K562 (cell line): Measurements from ENCODE around the gene MAP2K6. TPM values are rescaled to one million over a fixed set of nuclear protein-coding genes. Genes with fewer than 3 reads are reported as not detected.

Experiments
- ATAC-seq: fragments of 200-7000 bp; cut with Tn5 transposase; 3 replicates; pipeline ENCODE4 v1.9.1; 2020; ENCODE audit warnings: moderate library complexity
- BruUV-seq: library from RNA; stranded (reverse); fragments of 400-500 nt; replicated peaks from 2 replicates; lab custom pipeline; 2021; lab: Mats Ljungman, UMichigan
- CTCF ChIA-PET: fragments of 300-600 bp; formaldehyde crosslinking; extraction: SDS; loops from one replicate; lab custom pipeline; 2021; ENCODE audit warnings: low intra/inter-chr PET ratio; lab: Yijun Ruan, JAX
- POLR2A ChIA-PET: fragments of 300-600, 350-650 bp; sonication (Branson Sonifier 250); formaldehyde crosslinking; extraction: SDS; loops from one replicate; lab custom pipeline; 2021; ENCODE audit warnings: antibody characterized with exemption, inconsistent platforms; lab: Yijun Ruan, JAX
- DNase-seq, 4 experiments: peaks; one replicate each; pipeline versions ENCODE4 v3.0.0 to v3.0.0-alpha.2; 2011 to 2018; ENCODE audit warnings: low spot score in 3 of 4, mixed read lengths in 3 of 4; ENCODE audit errors: extremely low read depth in 1 of 4
- FAIRE-seq: peaks from 2 replicates; lab custom pipeline; 2011; peaks lifted over from hg19 to GRCh38; lab: Jason Lieb, UNC
- H2AFZ ChIP-seq: 2 replicates; pipeline ENCODE4 v1.6.0; 2011; ENCODE audit warnings: low read depth, low read length, control low read depth, inconsistent platforms
- H3K27ac ChIP-seq: fragments of 200-600 bp; 3 replicates; pipeline ENCODE4 v1.8.0; 2011; ENCODE audit warnings: low read depth, mild to moderate bottlenecking, control low read depth, inconsistent platforms, low read length, moderate library complexity, mixed read lengths; ENCODE audit errors: extremely low read depth
- H3K27me3 ChIP-seq, 2 experiments: fragments of 300-600 bp in 1 of 2; 2 replicates in 1 of 2; 3 replicates in 1 of 2; pipeline versions ENCODE4 v1.6.0 to v1.8.0; 2011; ENCODE audit warnings: inconsistent platforms in 2 of 2, low read length in 2 of 2, mild to moderate bottlenecking in 1 of 2, mixed read lengths in 1 of 2, moderate library complexity in 1 of 2; ENCODE audit not compliant: control insufficient read depth in 2 of 2, insufficient read depth in 2 of 2
- H3K36me3 ChIP-seq: fragments of 300-600 bp; 3 replicates; pipeline ENCODE4 v1.8.0; 2011; ENCODE audit warnings: mild to moderate bottlenecking, low read length, inconsistent platforms; ENCODE audit not compliant: control insufficient read depth, insufficient read depth
- H3K4me1 ChIP-seq, 2 experiments: fragments of 200-600 bp in 1 of 2; replicated peaks in 1 of 2; 2 replicates in 1 of 2; 3 replicates in 1 of 2; pipeline versions ENCODE4 v1.5.1 to v1.8.0; 2011; ENCODE audit warnings: inconsistent platforms in 2 of 2, low read length in 2 of 2, mild to moderate bottlenecking in 1 of 2, mixed read lengths in 1 of 2, moderate library complexity in 1 of 2; ENCODE audit not compliant: control insufficient read depth in 2 of 2, insufficient read depth in 2 of 2
- H3K4me2 ChIP-seq: 2 replicates; pipeline ENCODE4 v1.6.1; 2011; ENCODE audit warnings: low read length, control low read depth, inconsistent platforms, mixed read lengths; ENCODE audit not compliant: insufficient read depth
- H3K4me3 ChIP-seq: fragments of 200-600 bp; sonication (generic), shearing (Covaris generic); 2 replicates; pipeline ENCODE4 v1.5.1; 2016; ENCODE audit warnings: control low read depth, inconsistent platforms
- H3K79me2 ChIP-seq: fragments of 200-600 bp; 3 replicates; pipeline ENCODE4 v1.8.0; 2011; ENCODE audit warnings: low read length, inconsistent platforms; ENCODE audit not compliant: control insufficient read depth, insufficient read depth
- H3K9ac ChIP-seq, 2 experiments: 2 replicates each; pipeline versions ENCODE4 v1.6.0 to v1.6.1; 2011; ENCODE audit warnings: low read depth in 2 of 2, low read length in 2 of 2, control low read depth in 1 of 2, inconsistent platforms in 1 of 2, mild to moderate bottlenecking in 1 of 2, mixed read lengths in 1 of 2; ENCODE audit not compliant: insufficient read depth in 1 of 2
- H3K9me1 ChIP-seq: one replicate; pipeline ENCODE4 v1.6.0; 2011; ENCODE audit warnings: inconsistent platforms, mild to moderate bottlenecking, low read length, moderate library complexity; ENCODE audit not compliant: control insufficient read depth, insufficient read depth
- H3K9me3 ChIP-seq: replicated peaks from 2 replicates; pipeline ENCODE4 v1.5.1; 2011; ENCODE audit warnings: low read depth, low read length, inconsistent platforms; ENCODE audit not compliant: control insufficient read depth, insufficient read depth
- H4K20me1 ChIP-seq: replicated peaks from 2 replicates; pipeline ENCODE4 v1.6.1; 2011; ENCODE audit warnings: low read length, inconsistent platforms, mixed read lengths; ENCODE audit not compliant: control insufficient read depth, insufficient read depth
- CCAR2 ChIP-seq: fragments of 200-400 bp; formaldehyde crosslinking; IDR thresholded peaks from 2 replicates; pipeline ENCODE4 v1.6.1; 2017; ENCODE audit warnings: mild to moderate bottlenecking, low read depth, low read length
- CEBPB ChIP-seq: fragments of 450-650 bp; IDR thresholded peaks from 2 replicates; pipeline ENCODE4 v1.6.1; 2016; ENCODE audit warnings: missing genetic modification characterization, missing compliant biosample characterization
- MTA1 ChIP-seq: fragments of 450-650 bp; IDR thresholded peaks from 2 replicates; pipeline ENCODE4 v1.6.1; 2017; ENCODE audit warnings: borderline replicate concordance
- NCOA4 ChIP-seq: fragments of 450-650 bp; IDR thresholded peaks from 2 replicates; pipeline ENCODE4 v1.6.1; 2018; ENCODE audit warnings: mild to moderate bottlenecking; ENCODE audit not compliant: partially characterized antibody
- NFYB ChIP-seq: IDR thresholded peaks from 2 replicates; pipeline ENCODE4 v1.6.1; 2011; ENCODE audit warnings: mild to moderate bottlenecking, moderate library complexity; ENCODE audit not compliant: insufficient read length; ENCODE audit errors: extremely low read depth
- POLR2AphosphoS5 ChIP-seq: IDR thresholded peaks from 2 replicates; pipeline ENCODE4 v1.6.1; 2011; ENCODE audit warnings: mild to moderate bottlenecking, low read depth, low read length, moderate library complexity; ENCODE audit not compliant: control insufficient read depth, insufficient read depth
- POLR2H ChIP-seq: IDR thresholded peaks from 2 replicates; pipeline ENCODE4 v1.6.1; 2016; ENCODE audit warnings: missing genetic modification characterization, low read depth, mild to moderate bottlenecking, control low read depth, missing compliant biosample characterization, moderate library complexity
- TAF15 ChIP-seq: fragments of 200-400 bp; formaldehyde crosslinking; IDR thresholded peaks from 2 replicates; pipeline ENCODE4 v1.6.1; 2017; ENCODE audit warnings: mild to moderate bottlenecking, low read depth, low read length, moderate library complexity
- TOE1 ChIP-seq, 2 experiments: fragments of 450-650 bp in 1 of 2; sonication (generic) in 1 of 2; formaldehyde crosslinking in 1 of 2; IDR thresholded peaks; 2 replicates each; pipeline versions ENCODE4 v1.7.1 to v1.8.0; 2016 to 2022; ENCODE audit warnings: borderline replicate concordance in 2 of 2, mild to moderate bottlenecking in 2 of 2, antibody characterized with exemption in 1 of 2, inconsistent platforms in 1 of 2, low read depth in 1 of 2, missing genetic modification reagents in 1 of 2, moderate library complexity in 1 of 2
- ZFP36 ChIP-seq: fragments of 150-350 bp; IDR thresholded peaks from 2 replicates; pipeline ENCODE4 v1.6.1; 2018; ENCODE audit warnings: low read length, low read depth; ENCODE audit not compliant: partially characterized antibody
- ZNF586 ChIP-seq: fragments of 450-650 bp; formaldehyde crosslinking; conservative IDR thresholded peaks from 2 replicates; pipeline ENCODE4 v1.4.0; 2020; ENCODE audit warnings: mild to moderate bottlenecking, moderate library complexity
- ZNF830 ChIP-seq: fragments of 250-450 bp; sonication (Bioruptor Pico); IDR thresholded peaks from 2 replicates; pipeline ENCODE4 v1.5.0; 2021; ENCODE audit warnings: mild to moderate bottlenecking
- WGBS: fragments of 100-300 bp; shearing (Covaris generic); methylation state at CpG from one replicate; pipeline ENCODE4 v1.1.6; 2016; ENCODE audit warnings: low coverage, mixed read lengths; ENCODE audit not compliant: insufficient coverage; ENCODE audit errors: missing lambda C conversion rate; 5-methylcytosine and 5-hydroxymethylcytosine counted together
- in situ Hi-C: fragments of 300-500 bp; cut with MboI; formaldehyde crosslinking; loops from 4 replicates; pipeline ENCODE4 v1.15.0; 2018; ENCODE audit warnings: inconsistent platforms, mixed read lengths
- intact Hi-C: fragments of 100-400 bp; cut with micrococcal nuclease; formaldehyde crosslinking; loops from 2 replicates; pipeline ENCODE4 v1.14.2; 2022
- polyA plus RNA-seq, 8 experiments: library from polyadenylated mRNA; depleted of rRNA in 4 of 8; stranded (reverse) in 5 of 8; unstranded in 3 of 8; fragments of >200 nt; fragmentation: Nextera tagmentation in 2 of 8; fragmentation: Illumina TruSeq in 1 of 8; extraction: Ambion mirVana in 2 of 8; extraction: Trizol in 1 of 8; gene quantifications; 2 replicates each; pipeline versions ENCODE4 v1.2.1 to v1.2.3, GENCODE V29; 2011 to 2014; ENCODE audit warnings: inconsistent platforms in 1 of 8, missing spikeins in 1 of 8
- total RNA-seq, 7 experiments: library from RNA; depleted of rRNA in 6 of 7; stranded (reverse); fragments of >200 nt in 6 of 7; fragmentation: Illumina TruSeq in 2 of 7; extraction: Trizol in 2 of 7; gene quantifications; 2 replicates each; pipeline versions ENCODE4 v1.2.1 to v1.2.3, GENCODE V29; 2011 to 2021; ENCODE audit warnings: low replicate concordance in 1 of 7
- TF ChIP-seq, protein P1 (sequence below): sonication (generic); IDR thresholded peaks from 2 replicates; pipeline ENCODE4 v1.6.1; 2016
- TF ChIP-seq, protein P2 (sequence below): fragments of 450-650 bp; IDR thresholded peaks from 2 replicates; pipeline ENCODE4 v1.6.1; 2017; ENCODE audit warnings: antibody characterized with exemption
- TF ChIP-seq, protein P3 (sequence below): fragments of 250-450 bp; sonication (Bioruptor Pico); IDR thresholded peaks from 2 replicates; pipeline ENCODE4 v1.9.0; 2021; ENCODE audit warnings: mild to moderate bottlenecking, inconsistent platforms
- TF ChIP-seq, protein P4 (sequence below): fragments of 250-450 bp; sonication (Bioruptor Pico); IDR thresholded peaks from 2 replicates; pipeline ENCODE4 v1.8.0; 2022; ENCODE audit warnings: moderate library complexity, mild to moderate bottlenecking, inconsistent platforms

The MAP2K6 gene
- total and polyA plus RNA-seq, 9 of the 15 experiments (the other 6 are each of a cell fraction or from before 2014, with no cell fraction given): 0.07 to 0.13 TPM; not detected in 7

DNA sequence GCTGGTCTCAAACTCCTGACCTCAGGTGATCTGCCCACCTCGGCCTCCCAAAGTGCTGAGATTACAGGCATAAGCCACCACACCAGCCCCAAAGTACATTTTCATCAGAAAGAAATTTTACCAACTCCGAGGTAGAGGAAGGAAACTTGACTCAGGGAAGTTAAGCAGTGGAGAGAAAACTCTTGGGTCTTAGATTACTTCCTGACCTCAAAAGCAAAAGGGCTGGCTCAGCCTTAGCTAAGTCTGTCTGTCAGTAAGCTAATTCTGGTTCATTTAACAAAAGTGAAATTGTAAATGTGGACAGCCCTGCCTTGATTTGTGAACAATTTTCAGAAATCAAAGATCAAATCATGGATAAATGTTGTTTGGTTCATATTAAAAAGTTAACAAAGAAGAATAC is 30.6 kb downstream of the MAP2K6 start:
- Histone ChIP-seq H3K4me1 (no peaks in the 10 kb centered on the region), H4K20me1 (no peaks in the 10 kb centered on the region), H2AFZ (no peak overlapping the region), H3K9me3 (no peaks in the 10 kb centered on the region), H3K79me2 (no peaks in the 10 kb centered on the region), H3K4me2 (no peak overlapping the region), H3K27ac (no peak overlapping the region), H3K36me3 (no peaks in the 10 kb centered on the region), H3K9me1 (no peaks in the 10 kb centered on the region), H3K4me3 (no peak overlapping the region), H3K27me3 (peaks cover 0 to 12% of the 10 kb centered on the region in 2 experiments; a peak in 3 of 5 replicates), H3K9ac (no peak overlapping the region)
- intact Hi-C loops (no loop called here), in situ Hi-C loops (no loop called here)
- TF ChIP-seq NFYB (no peak), CCAR2 (no peak), ZNF586 (no peak), TAF15 (no peak), TOE1 (IDR thresholded peaks at IDR 0.05; ENCODE audit: borderline replicate concordance) (no peak), TOE1 (CRISPR knock-in tag; IDR thresholded peaks at IDR 0.05; ENCODE audit: borderline replicate concordance, low read depth) (no peak), ZNF830 (CRISPR knock-in tag) (no peak), POLR2AphosphoS5 (no peak), ZFP36 (no peak), MTA1 (no peak), POLR2H (tag) (no peak), NCOA4 (no peak), CEBPB (tag) (no peak)
- TF ChIP-seq, protein P1, sequence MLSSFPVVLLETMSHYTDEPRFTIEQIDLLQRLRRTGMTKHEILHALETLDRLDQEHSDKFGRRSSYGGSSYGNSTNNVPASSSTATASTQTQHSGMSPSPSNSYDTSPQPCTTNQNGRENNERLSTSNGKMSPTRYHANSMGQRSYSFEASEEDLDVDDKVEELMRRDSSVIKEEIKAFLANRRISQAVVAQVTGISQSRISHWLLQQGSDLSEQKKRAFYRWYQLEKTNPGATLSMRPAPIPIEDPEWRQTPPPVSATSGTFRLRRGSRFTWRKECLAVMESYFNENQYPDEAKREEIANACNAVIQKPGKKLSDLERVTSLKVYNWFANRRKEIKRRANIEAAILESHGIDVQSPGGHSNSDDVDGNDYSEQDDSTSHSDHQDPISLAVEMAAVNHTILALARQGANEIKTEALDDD: no peak
- TF ChIP-seq, protein P2, sequence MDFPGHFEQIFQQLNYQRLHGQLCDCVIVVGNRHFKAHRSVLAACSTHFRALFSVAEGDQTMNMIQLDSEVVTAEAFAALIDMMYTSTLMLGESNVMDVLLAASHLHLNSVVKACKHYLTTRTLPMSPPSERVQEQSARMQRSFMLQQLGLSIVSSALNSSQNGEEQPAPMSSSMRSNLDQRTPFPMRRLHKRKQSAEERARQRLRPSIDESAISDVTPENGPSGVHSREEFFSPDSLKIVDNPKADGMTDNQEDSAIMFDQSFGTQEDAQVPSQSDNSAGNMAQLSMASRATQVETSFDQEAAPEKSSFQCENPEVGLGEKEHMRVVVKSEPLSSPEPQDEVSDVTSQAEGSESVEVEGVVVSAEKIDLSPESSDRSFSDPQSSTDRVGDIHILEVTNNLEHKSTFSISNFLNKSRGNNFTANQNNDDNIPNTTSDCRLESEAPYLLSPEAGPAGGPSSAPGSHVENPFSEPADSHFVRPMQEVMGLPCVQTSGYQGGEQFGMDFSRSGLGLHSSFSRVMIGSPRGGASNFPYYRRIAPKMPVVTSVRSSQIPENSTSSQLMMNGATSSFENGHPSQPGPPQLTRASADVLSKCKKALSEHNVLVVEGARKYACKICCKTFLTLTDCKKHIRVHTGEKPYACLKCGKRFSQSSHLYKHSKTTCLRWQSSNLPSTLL: no peak
- TF ChIP-seq, protein P3, sequence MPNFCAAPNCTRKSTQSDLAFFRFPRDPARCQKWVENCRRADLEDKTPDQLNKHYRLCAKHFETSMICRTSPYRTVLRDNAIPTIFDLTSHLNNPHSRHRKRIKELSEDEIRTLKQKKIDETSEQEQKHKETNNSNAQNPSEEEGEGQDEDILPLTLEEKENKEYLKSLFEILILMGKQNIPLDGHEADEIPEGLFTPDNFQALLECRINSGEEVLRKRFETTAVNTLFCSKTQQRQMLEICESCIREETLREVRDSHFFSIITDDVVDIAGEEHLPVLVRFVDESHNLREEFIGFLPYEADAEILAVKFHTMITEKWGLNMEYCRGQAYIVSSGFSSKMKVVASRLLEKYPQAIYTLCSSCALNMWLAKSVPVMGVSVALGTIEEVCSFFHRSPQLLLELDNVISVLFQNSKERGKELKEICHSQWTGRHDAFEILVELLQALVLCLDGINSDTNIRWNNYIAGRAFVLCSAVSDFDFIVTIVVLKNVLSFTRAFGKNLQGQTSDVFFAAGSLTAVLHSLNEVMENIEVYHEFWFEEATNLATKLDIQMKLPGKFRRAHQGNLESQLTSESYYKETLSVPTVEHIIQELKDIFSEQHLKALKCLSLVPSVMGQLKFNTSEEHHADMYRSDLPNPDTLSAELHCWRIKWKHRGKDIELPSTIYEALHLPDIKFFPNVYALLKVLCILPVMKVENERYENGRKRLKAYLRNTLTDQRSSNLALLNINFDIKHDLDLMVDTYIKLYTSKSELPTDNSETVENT (CRISPR knock-in tag): no peak
- TF ChIP-seq, protein P4, sequence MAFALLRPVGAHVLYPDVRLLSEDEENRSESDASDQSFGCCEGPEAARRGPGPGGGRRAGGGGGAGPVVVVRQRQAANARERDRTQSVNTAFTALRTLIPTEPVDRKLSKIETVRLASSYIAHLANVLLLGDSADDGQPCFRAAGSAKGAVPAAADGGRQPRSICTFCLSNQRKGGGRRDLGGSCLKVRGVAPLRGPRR (CRISPR knock-in tag): no peak
- whole genome bisulfite sequencing: 0% methylated on average over 1 of the region's 2 CpGs
- FAIRE-seq (no peak), DNase-seq (no peak), ATAC-seq (no peak)
- ChIA-PET CTCF (no interaction called here), POLR2A (interaction anchor here (0.6 to 1.0 kb wide), 2 partner anchors 15 to 848 kb away, joined by 3 read pairs; no protein-coding TSS in a partner anchor)
- BruUV-seq: no TSS peak
